HG03342 (cell line): Measurements from ENCODE around the gene ACVR2B.
"Not testable (repeated sequence)": the region's sequence is repeated elsewhere in the genome, so short reads cannot be mapped to it uniquely, and the experiment has no call there.

ENCODE experiments used
- ATAC-seq: cut with Tn5 transposase; IDR thresholded peaks from one replicate; pipeline ENCODE4 v1.9.1; 2021; ENCODE audit warnings: mild to moderate bottlenecking, moderate library complexity; ENCODE audit not compliant: unreplicated experiment

Gene ACVR2B

GRCh38 chr3:38453075-38453912, at the start of gene ACVR2B:
Gene ACVR2B, plus strand, starts transcription at chr3:38453890. Its CDS starts 433 bp downstream, at chr3:38454323.
- ATAC-seq = peak; percentile 49

GRCh38 chr3:38404286-38404685, 49.4 kb upstream of the ACVR2B start:
- ATAC-seq = no peak

- no peak for ATAC-seq
These were observed 42.1 kb upstream of the ACVR2B start for GRCh38 chr3:38411591-38411990.

GRCh38 chr3:38420758-38421157, 32.9 kb upstream of the ACVR2B start:
- not testable (repeated sequence) for ATAC-seq

- no peak for ATAC-seq
These were observed 31.9 kb upstream of the ACVR2B start for GRCh38 chr3:38421679-38422336.

- not testable (repeated sequence) for ATAC-seq
These were observed 26.8 kb upstream of the ACVR2B start for GRCh38 chr3:38426798-38427426.

- not testable (repeated sequence) for ATAC-seq
These were observed 20.6 kb upstream of the ACVR2B start for GRCh38 chr3:38432871-38433658.

- not testable (repeated sequence) for ATAC-seq
These were observed 20.0 kb upstream of the ACVR2B start for GRCh38 chr3:38433661-38434060.

- not testable (repeated sequence) for ATAC-seq
These were observed 15.1 kb upstream of the ACVR2B start for GRCh38 chr3:38438436-38439069.

- ATAC-seq = not testable (repeated sequence)
These were observed 10.5 kb upstream of the ACVR2B start for GRCh38 chr3:38443205-38443604.

GRCh38 chr3:38446085-38446686, 7.5 kb upstream of the ACVR2B start:
- no peak for ATAC-seq

- no peak for ATAC-seq
These were observed 6.9 kb upstream of the ACVR2B start for GRCh38 chr3:38446812-38447211.

- no peak for ATAC-seq
These were observed 2.8 kb upstream of the ACVR2B start for GRCh38 chr3:38450853-38451252.

- ATAC-seq = no peak
These were observed 155 bp downstream of the ACVR2B start for GRCh38 chr3:38453913-38454177.

- peak; percentile 39 for ATAC-seq
These were observed 641 bp downstream of the ACVR2B start for GRCh38 chr3:38454178-38454883.

GRCh38 chr3:38454884-38455638, 1.4 kb downstream of the ACVR2B start:
- no peak for ATAC-seq

GRCh38 chr3:38455639-38456430, 2.1 kb downstream of the ACVR2B start:
- ATAC-seq = no peak
